Natural killer cell (primary cell): ENCODE results near the gene PTPRN2. TPM values are rescaled to one million over a fixed set of nuclear protein-coding genes. Genes with fewer than 3 reads are reported as not detected.

Experiments
- ATAC-seq, 3 donors: fragments of 150-1000 bp in 2 of 3; fragments of 200-7000 bp in 1 of 3; cut with Tn5 transposase; 1 replicate in 1 of 3; 2 replicates in 2 of 3; pipeline ENCODE4 v1.10.0; 2021; ENCODE audit warnings: mild to moderate bottlenecking in 2 of 3, moderate library complexity in 2 of 3
- DNase-seq, 2 donors: peaks; one replicate each; pipeline versions ENCODE4 v3.0.0 to v3.0.0-alpha.2; 2013 to 2021; ENCODE audit warnings: mixed read lengths in 1 of 2
- H3K27ac ChIP-seq: one replicate; pipeline ENCODE4 v1.5.1; 2013; ENCODE audit warnings: mild to moderate bottlenecking, low read length
- H3K27me3 ChIP-seq: one replicate; pipeline ENCODE4 v1.6.1; 2013; ENCODE audit warnings: low read length; ENCODE audit not compliant: control insufficient read depth, insufficient read depth
- H3K36me3 ChIP-seq: one replicate; pipeline ENCODE4 v1.6.1; 2013; ENCODE audit warnings: low read length; ENCODE audit not compliant: control insufficient read depth, insufficient read depth
- H3K4me1 ChIP-seq: one replicate; pipeline ENCODE4 v1.6.1; 2013; ENCODE audit warnings: low read length; ENCODE audit not compliant: control insufficient read depth, insufficient read depth
- H3K4me3 ChIP-seq: one replicate; pipeline ENCODE4 v1.5.1; 2013; ENCODE audit warnings: low read length
- H3K9me3 ChIP-seq: one replicate; pipeline ENCODE4 v1.6.1; 2013; ENCODE audit warnings: low read length; ENCODE audit not compliant: control insufficient read depth, insufficient read depth
- H3K27ac Mint-ChIP-seq, 2 donors: one replicate each; pipeline ENCODE4 v1.8.0; 2022; ENCODE audit warnings: mild to moderate bottlenecking in 2 of 2, mixed read lengths in 2 of 2, moderate library complexity in 1 of 2
- H3K27me3 Mint-ChIP-seq, 2 donors: one replicate each; pipeline ENCODE4 v1.8.0; 2022; ENCODE audit warnings: low read depth in 2 of 2, mixed read lengths in 2 of 2
- H3K36me3 Mint-ChIP-seq: one replicate; pipeline ENCODE4 v1.8.0; 2022; ENCODE audit warnings: mixed read lengths
- H3K4me1 Mint-ChIP-seq, 2 donors: one replicate each; pipeline ENCODE4 v1.8.0; 2022; ENCODE audit warnings: mixed read lengths in 2 of 2
- H3K4me3 Mint-ChIP-seq: one replicate; pipeline ENCODE4 v1.8.0; 2022; ENCODE audit warnings: mild to moderate bottlenecking, moderate library complexity, mixed read lengths
- H3K9me3 Mint-ChIP-seq, 2 donors: one replicate each; pipeline ENCODE4 v1.8.0; 2022; ENCODE audit warnings: mixed read lengths in 2 of 2
- CTCF ChIP-seq: fragments of 200-600 bp; IDR thresholded peaks from one replicate; pipeline ENCODE4 v1.8.0; 2022; ENCODE audit warnings: antibody characterized with exemption
- whole genome bisulfite sequencing: methylation state at CpG from one replicate; pipeline ENCODE4 v1.1.7; 2013; ENCODE audit warnings: missing lambda C conversion rate; ENCODE audit not compliant: insufficient coverage; 5-methylcytosine and 5-hydroxymethylcytosine counted together
- intact Hi-C: fragments of 100-400 bp; cut with micrococcal nuclease; formaldehyde crosslinking; loops from one replicate; pipeline ENCODE4 v1.14.2; 2022
- total RNA-seq, 4 donors: library from RNA; stranded (reverse); fragments of 120-200 nt in 1 of 4; gene quantifications; one replicate each; pipeline versions ENCODE4 v1.2.3 to v1.2.4, GENCODE V29; 2013 to 2022

PTPRN2 gene
- total RNA-seq, 3 donors from 2014 or later (not counting 1 experiment from before 2014, with no cell fraction given), result 1.3 to 2.5 (median 1.9) TPM

DNA sequence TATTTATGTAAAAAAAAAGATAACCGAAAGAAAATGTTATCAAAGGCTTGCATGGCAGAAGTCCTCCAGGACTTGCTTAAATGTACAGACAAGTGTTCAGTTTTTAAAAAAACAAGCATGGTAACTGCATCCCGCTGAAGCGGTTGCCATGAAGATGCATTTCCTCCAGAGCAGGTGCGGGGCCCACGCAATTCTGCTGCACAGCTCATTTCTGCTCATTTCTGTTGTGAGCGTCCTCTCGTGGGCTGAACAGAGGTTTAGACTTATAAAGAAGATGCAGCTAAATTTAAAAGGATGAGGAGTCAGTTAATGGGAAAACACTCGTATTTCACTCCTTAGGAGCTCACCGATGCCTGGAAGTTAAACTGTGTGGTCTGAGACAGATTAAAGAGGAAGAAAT, 1003.2 kb downstream of the PTPRN2 start:
- Mint-ChIP-seq H3K36me3 (no peaks in the 10 kb centered on the region), H3K9me3 (no peaks in the 10 kb centered on the region), H3K4me3 (no peak overlapping the region), H3K27me3 (peaks cover 56 to 62% of the 10 kb centered on the region in 2 donors), H3K4me1 (peaks cover 0 to 4% of the 10 kb centered on the region in 2 donors), H3K27ac (no peak overlapping the region)
- TF ChIP-seq CTCF, result no peak
- DNase-seq, result peak in 1 of 2 donors; percentile 29
- intact Hi-C loops, result no loop called here
- Histone ChIP-seq H3K9me3 (peaks cover 7% of the 10 kb centered on the region), H3K27ac (no peak overlapping the region), H3K4me1 (peaks cover 6% of the 10 kb centered on the region), H3K36me3 (no peaks in the 10 kb centered on the region), H3K27me3 (peaks cover 34% of the 10 kb centered on the region), H3K4me3 (no peak overlapping the region)
- ATAC-seq, result no peak
- WGBS, result 91% methylated on average over 9 of the region's 9 CpGs

DNA sequence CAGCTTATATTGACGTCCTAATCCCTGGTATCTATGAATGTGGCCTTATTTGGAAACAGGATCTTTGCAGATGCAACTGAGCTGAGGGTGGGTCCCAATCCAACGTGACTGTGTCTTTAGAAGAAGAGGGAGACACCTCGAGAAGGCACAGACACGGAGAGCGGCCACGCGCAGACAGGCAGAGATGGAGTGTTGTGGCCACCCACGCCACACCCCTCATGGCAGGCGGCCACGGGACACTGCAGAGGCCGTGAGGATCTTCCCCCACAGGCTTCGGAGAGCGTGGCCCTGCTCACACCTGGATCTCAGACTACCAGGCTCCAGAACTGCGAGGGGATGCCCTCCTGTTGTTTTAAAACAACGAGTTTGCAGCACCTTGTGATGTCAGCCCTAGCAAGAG, 1005.9 kb downstream of the PTPRN2 start:
- no peak for TF ChIP-seq CTCF
- Mint-ChIP-seq H3K27me3 (peaks cover 54 to 69% of the 10 kb centered on the region in 2 donors), H3K36me3 (no peaks in the 10 kb centered on the region), H3K4me1 (peaks cover 0 to 5% of the 10 kb centered on the region in 2 donors), H3K27ac (no peak overlapping the region), H3K9me3 (no peaks in the 10 kb centered on the region), H3K4me3 (no peak overlapping the region)
- H3K4me1 ChIP-seq, result peaks cover 10% of the 10 kb centered on the region
- no peak overlapping the region for H3K4me3 ChIP-seq
- no peak for DNase-seq
- H3K9me3 ChIP-seq, result peaks cover 7% of the 10 kb centered on the region
- H3K27ac ChIP-seq, result no peak overlapping the region
- H3K36me3 ChIP-seq, result no peaks in the 10 kb centered on the region
- H3K27me3 ChIP-seq, result peaks cover 44% of the 10 kb centered on the region
- ATAC-seq, result no peak
- 81% methylated on average over 15 of the region's 15 CpGs for WGBS
- intact Hi-C loops, result no loop called here

GRCh38 chr7:157580324-157580723, 1007.3 kb downstream of the PTPRN2 start:
- intact Hi-C loops, result no loop called here
- no peak overlapping the region for H3K4me3 ChIP-seq
- peaks cover 29% of the 10 kb centered on the region for H3K27me3 ChIP-seq
- Mint-ChIP-seq H3K4me1 (peaks cover 11 to 14% of the 10 kb centered on the region in 2 donors), H3K27ac (no peak overlapping the region), H3K9me3 (no peaks in the 10 kb centered on the region), H3K27me3 (peaks cover 52 to 74% of the 10 kb centered on the region in 2 donors), H3K36me3 (no peaks in the 10 kb centered on the region), H3K4me3 (no peak overlapping the region)
- H3K4me1 ChIP-seq, result peaks cover 17% of the 10 kb centered on the region
- no peaks in the 10 kb centered on the region for H3K36me3 ChIP-seq
- peaks cover 1% of the 10 kb centered on the region for H3K9me3 ChIP-seq
- TF ChIP-seq CTCF, result no peak
- no peak overlapping the region for H3K27ac ChIP-seq
- WGBS, result 71% methylated on average over 10 of the region's 10 CpGs
- DNase-seq, result no peak
- no peak for ATAC-seq

- H3K9me3 Mint-ChIP-seq, result no peaks in the 10 kb centered on the region
- DNase-seq (no peak), ATAC-seq (no peak)
- no peaks in the 10 kb centered on the region for H3K36me3 Mint-ChIP-seq
- peaks cover 49 to 75% of the 10 kb centered on the region in 2 donors for H3K27me3 Mint-ChIP-seq
- Histone ChIP-seq H3K4me3 (no peak overlapping the region), H3K27me3 (peaks cover 29% of the 10 kb centered on the region), H3K27ac (no peak overlapping the region), H3K9me3 (no peaks in the 10 kb centered on the region), H3K36me3 (no peaks in the 10 kb centered on the region), H3K4me1 (peaks cover 17% of the 10 kb centered on the region)
- TF ChIP-seq CTCF, result no peak
- intact Hi-C loops, result no loop called here
- peaks cover 11 to 14% of the 10 kb centered on the region in 2 donors for H3K4me1 Mint-ChIP-seq
- 94% methylated on average over 13 of the region's 16 CpGs for WGBS
- H3K4me3 Mint-ChIP-seq, result no peak overlapping the region
- H3K27ac Mint-ChIP-seq, result no peak overlapping the region
Measured at GRCh38 chr7:157579425-157579824, 1008.2 kb downstream of the PTPRN2 start.
